CD4-positive, alpha-beta memory T cell (primary cell): ENCODE results near the gene GCDH. TPM values are rescaled to one million over a fixed set of nuclear protein-coding genes. Genes with fewer than 3 reads are reported as not detected.

Experiments used
- CTCF ChIA-PET: fragments of 350-600 bp; sonication (Branson Sonifier 250); formaldehyde crosslinking; loops from one replicate; lab custom pipeline; 2021; ENCODE audit warnings: inconsistent platforms; ENCODE audit not compliant: partially characterized antibody; lab: Charles Lee
- POLR2A ChIA-PET: fragments of 350-600 bp; sonication (Branson Sonifier 250); formaldehyde crosslinking; loops from one replicate; lab custom pipeline; 2021; ENCODE audit not compliant: partially characterized antibody; lab: Charles Lee
- DNase-seq, 5 donors: peaks; one replicate each; pipeline versions ENCODE4 v3.0.0 to v3.0.0-alpha.2; 2020 to 2022; ENCODE audit warnings: mixed read lengths in 1 of 5
- H3K27ac ChIP-seq: one replicate; pipeline ENCODE4 v1.7.0; 2013; ENCODE audit warnings: low read depth, low read length
- H3K27me3 ChIP-seq: 2 replicates; pipeline ENCODE4 v1.7.0; 2013; ENCODE audit warnings: mild to moderate bottlenecking, low read length, moderate library complexity; ENCODE audit not compliant: insufficient read depth
- H3K36me3 ChIP-seq: 2 replicates; pipeline ENCODE4 v1.7.0; 2013; ENCODE audit warnings: mild to moderate bottlenecking, low read length, moderate library complexity; ENCODE audit not compliant: insufficient read depth
- H3K4me1 ChIP-seq: 2 replicates; pipeline ENCODE4 v1.7.0; 2013; ENCODE audit warnings: mild to moderate bottlenecking, low read length, moderate library complexity; ENCODE audit not compliant: insufficient read depth
- H3K4me3 ChIP-seq, 2 donors: one replicate each; pipeline ENCODE4 v1.7.0; 2013; ENCODE audit warnings: low read length in 2 of 2, mild to moderate bottlenecking in 1 of 2
- H3K9me3 ChIP-seq, 2 donors: one replicate each; pipeline ENCODE4 v1.7.0; 2013; ENCODE audit warnings: low read length in 2 of 2, control low read depth in 1 of 2; ENCODE audit not compliant: control insufficient read depth in 1 of 2
- H3K27ac Mint-ChIP-seq, 7 donors: one replicate each; pipeline ENCODE4 v1.8.0; 2020 to 2021; ENCODE audit warnings: mixed read lengths in 7 of 7, mild to moderate bottlenecking in 6 of 7, inconsistent platforms in 3 of 7, moderate library complexity in 3 of 7
- H3K27me3 Mint-ChIP-seq, 2 donors: one replicate each; pipeline ENCODE4 v1.8.0; 2020 to 2021; ENCODE audit warnings: mixed read lengths in 2 of 2
- H3K36me3 Mint-ChIP-seq, 2 donors: one replicate each; pipeline ENCODE4 v1.8.0; 2020 to 2021; ENCODE audit warnings: mixed read lengths in 2 of 2, inconsistent platforms in 1 of 2, mild to moderate bottlenecking in 1 of 2
- H3K4me1 Mint-ChIP-seq, 4 donors: one replicate each; pipeline ENCODE4 v1.8.0; 2020 to 2021; ENCODE audit warnings: mixed read lengths in 4 of 4, mild to moderate bottlenecking in 1 of 4
- H3K4me3 Mint-ChIP-seq, 8 donors: one replicate each; pipeline ENCODE4 v1.8.0; 2020 to 2021; ENCODE audit warnings: mixed read lengths in 8 of 8, mild to moderate bottlenecking in 7 of 8, moderate library complexity in 6 of 8, inconsistent platforms in 3 of 8
- H3K9me3 Mint-ChIP-seq, 8 donors: one replicate each; pipeline ENCODE4 v1.8.0; 2020 to 2021; ENCODE audit warnings: mixed read lengths in 8 of 8, mild to moderate bottlenecking in 5 of 8, inconsistent platforms in 3 of 8, moderate library complexity in 1 of 8
- intact Hi-C: fragments of 100-400 bp; cut with micrococcal nuclease; formaldehyde crosslinking; loops from one replicate; pipeline ENCODE4 v1.15.1; 2023
- polyA plus RNA-seq, 2 donors: library from polyadenylated mRNA; unstranded; fragments of 300-500 nt; fragmentation: Illumina TruSeq; gene quantifications; one replicate each; pipeline ENCODE4 v1.2.3, GENCODE V29; 2021
- total RNA-seq, 2 experiments: library from RNA; stranded (reverse); gene quantifications; one replicate each; pipeline ENCODE4 v1.2.3, GENCODE V29; 2021

The GCDH gene
- total and polyA plus RNA-seq, 4 experiments from 2014 or later, result 16.5 to 66.1 (median 45.7) TPM

DNA sequence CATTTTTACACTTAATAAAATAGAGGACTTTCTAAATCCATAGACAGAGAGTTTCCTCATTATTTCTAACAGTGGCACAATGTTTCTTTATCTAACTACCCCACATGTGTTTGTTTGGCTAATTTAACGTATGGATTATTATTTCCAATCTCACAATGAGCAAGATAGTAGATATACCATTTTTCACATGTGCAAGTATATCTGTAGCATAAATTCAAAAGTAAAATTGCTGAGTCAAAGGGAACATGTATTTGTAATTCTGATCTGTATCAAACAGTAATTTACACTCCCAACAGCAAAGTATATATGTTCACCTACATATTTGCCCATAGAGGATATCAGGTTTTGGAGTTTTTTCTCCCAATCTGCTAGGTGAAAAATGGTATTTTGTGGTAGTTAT, 34.3 kb upstream of the GCDH start:
- Mint-ChIP-seq H3K9me3 (peaks cover 0 to 19% (median 9%) of the 10 kb centered on the region in 8 donors), H3K4me3 (no peak overlapping the region), H3K4me1 (no peaks in the 10 kb centered on the region), H3K27ac (no peak overlapping the region), H3K36me3 (no peaks in the 10 kb centered on the region), H3K27me3 (peaks cover 0 to 7% of the 10 kb centered on the region in 2 donors)
- no peaks in the 10 kb centered on the region for H3K36me3 ChIP-seq
- CTCF ChIA-PET, result interaction anchor here (1.5 kb wide), 1 partner anchor 9 kb away, joined by 7 read pairs; no protein-coding TSS in a partner anchor
- no peak for DNase-seq
- H3K4me3 ChIP-seq, result no peak overlapping the region
- intact Hi-C loops, result no loop called here
- no peaks in the 10 kb centered on the region for H3K4me1 ChIP-seq
- no peak overlapping the region for H3K27ac ChIP-seq
- H3K9me3 ChIP-seq, result no peaks in the 10 kb centered on the region
- POLR2A ChIA-PET, result no interaction called here
- no peaks in the 10 kb centered on the region for H3K27me3 ChIP-seq

- H3K9me3 ChIP-seq, result no peaks in the 10 kb centered on the region
- H3K4me1 Mint-ChIP-seq, result no peaks in the 10 kb centered on the region
- no peak for DNase-seq
- H3K4me3 Mint-ChIP-seq, result no peak overlapping the region
- H3K27me3 Mint-ChIP-seq, result peaks cover 0 to 8% of the 10 kb centered on the region in 2 donors
- no peaks in the 10 kb centered on the region for H3K27me3 ChIP-seq
- no peaks in the 10 kb centered on the region for H3K36me3 ChIP-seq
- CTCF ChIA-PET, result interaction anchor here (1.1 to 1.5 kb wide), 2 partner anchors 10 to 11 kb away, joined by 3 to 7 read pairs; no protein-coding TSS in a partner anchor
- intact Hi-C loops, result no loop called here
- POLR2A ChIA-PET, result no interaction called here
- H3K27ac Mint-ChIP-seq, result no peak overlapping the region
- H3K36me3 Mint-ChIP-seq, result no peaks in the 10 kb centered on the region
- H3K9me3 Mint-ChIP-seq, result peaks cover 0 to 19% (median 9%) of the 10 kb centered on the region in 8 donors
- no peak overlapping the region for H3K4me3 ChIP-seq
- H3K27ac ChIP-seq, result no peak overlapping the region
- no peaks in the 10 kb centered on the region for H3K4me1 ChIP-seq
These were observed 32.7 kb upstream of the GCDH start for GRCh38 chr19:12858041-12858928.

GRCh38 chr19:12859546-12859945, 31.4 kb upstream of the GCDH start:
- H3K4me1 Mint-ChIP-seq, result no peaks in the 10 kb centered on the region
- Histone ChIP-seq H3K4me3 (no peak overlapping the region), H3K9me3 (no peaks in the 10 kb centered on the region), H3K36me3 (no peaks in the 10 kb centered on the region), H3K4me1 (no peaks in the 10 kb centered on the region), H3K27me3 (no peaks in the 10 kb centered on the region), H3K27ac (no peak overlapping the region)
- peaks cover 0 to 17% (median 9%) of the 10 kb centered on the region in 8 donors for H3K9me3 Mint-ChIP-seq
- no peak for DNase-seq
- no peaks in the 10 kb centered on the region for H3K36me3 Mint-ChIP-seq
- ChIA-PET CTCF (interaction anchor here (1.2 kb wide), 1 partner anchor 12 kb away, joined by 4 read pairs; no protein-coding TSS in a partner anchor), POLR2A (no interaction called here)
- intact Hi-C loops, result no loop called here
- no peak overlapping the region for H3K4me3 Mint-ChIP-seq
- H3K27ac Mint-ChIP-seq, result no peak overlapping the region
- peaks cover 0 to 11% of the 10 kb centered on the region in 2 donors for H3K27me3 Mint-ChIP-seq

DNA sequence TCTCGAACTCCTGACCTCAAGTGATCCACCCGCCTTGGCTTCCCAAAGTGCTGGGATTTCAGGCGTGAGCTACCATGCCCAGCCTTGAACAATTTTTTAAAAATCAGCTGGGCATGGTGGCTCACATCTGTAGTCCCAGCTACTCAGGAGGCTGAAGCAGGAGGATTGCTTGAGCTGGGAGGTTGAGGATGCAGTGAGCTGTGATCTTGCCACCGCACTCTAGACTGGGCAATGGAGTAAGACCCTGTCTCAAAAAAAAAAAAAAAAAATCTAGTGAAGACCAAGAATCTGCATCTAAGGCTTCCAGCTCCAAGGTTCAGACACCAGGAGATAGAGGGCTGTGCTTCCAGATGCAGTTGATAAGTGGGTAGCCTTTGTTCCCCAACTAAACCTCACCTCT, 26.8 kb upstream of the GCDH start:
- Histone ChIP-seq H3K9me3 (no peaks in the 10 kb centered on the region), H3K27me3 (no peaks in the 10 kb centered on the region), H3K4me1 (peaks cover 8% of the 10 kb centered on the region), H3K4me3 (no peak overlapping the region), H3K27ac (no peak overlapping the region), H3K36me3 (no peaks in the 10 kb centered on the region)
- H3K36me3 Mint-ChIP-seq, result no peaks in the 10 kb centered on the region
- H3K27ac Mint-ChIP-seq, result no peak overlapping the region
- H3K27me3 Mint-ChIP-seq, result peaks cover 7 to 14% of the 10 kb centered on the region in 2 donors
- ChIA-PET POLR2A (no interaction called here), CTCF (interaction anchor here (0.7 to 1.6 kb wide), 6 partner anchors 10 to 316 kb away, joined by 3 to 6 read pairs (median 4); no protein-coding TSS in a partner anchor)
- peaks cover 5 to 13% (median 9%) of the 10 kb centered on the region in 4 donors for H3K4me1 Mint-ChIP-seq
- DNase-seq, result no peak
- intact Hi-C loops, result no loop called here
- no peak overlapping the region for H3K4me3 Mint-ChIP-seq
- no peaks in the 10 kb centered on the region for H3K9me3 Mint-ChIP-seq

DNA sequence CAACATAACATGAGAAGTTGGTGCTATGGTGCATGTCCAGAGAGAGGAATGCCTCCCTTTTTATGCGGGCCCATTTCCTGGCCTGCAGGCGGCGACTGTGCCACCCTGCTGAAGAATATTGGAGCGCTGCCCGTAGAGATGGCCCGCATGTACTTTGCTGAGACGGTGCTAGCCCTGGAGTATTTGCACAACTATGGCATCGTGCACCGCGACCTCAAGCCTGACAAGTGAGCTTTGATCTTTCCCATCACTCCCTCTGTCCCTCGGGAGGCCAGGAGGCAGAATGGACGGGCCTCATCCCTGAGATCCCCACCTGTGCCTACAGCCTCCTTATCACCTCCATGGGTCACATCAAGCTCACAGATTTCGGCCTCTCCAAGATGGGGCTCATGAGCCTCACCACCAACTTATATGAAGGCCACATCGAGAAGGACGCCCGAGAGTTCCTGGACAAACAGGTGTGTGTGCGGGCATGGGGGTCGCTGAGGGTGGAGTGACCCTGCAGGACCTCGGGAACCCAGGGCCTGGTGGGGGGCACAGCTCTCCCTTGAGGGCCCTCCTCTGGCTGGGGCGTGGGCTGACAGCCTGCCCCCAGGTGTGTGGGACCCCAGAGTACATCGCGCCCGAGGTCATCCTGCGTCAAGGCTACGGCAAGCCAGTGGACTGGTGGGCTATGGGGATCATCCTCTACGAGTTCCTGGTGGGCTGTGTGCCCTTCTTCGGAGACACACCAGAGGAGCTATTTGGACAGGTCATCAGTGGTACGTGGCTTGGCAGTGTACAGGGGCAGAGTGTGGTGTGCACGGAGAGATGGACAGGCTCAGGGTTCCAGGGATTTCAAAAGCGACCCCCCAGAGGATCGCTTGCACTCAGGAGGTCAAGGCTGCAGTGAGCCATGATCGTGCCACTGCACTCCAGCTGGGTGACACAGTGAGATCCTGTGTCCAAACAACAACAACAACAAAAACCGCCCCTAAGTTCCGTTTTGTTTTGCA, 25.9 kb upstream of the GCDH start:
- Mint-ChIP-seq H3K9me3 (no peaks in the 10 kb centered on the region), H3K27me3 (peaks cover 7 to 14% of the 10 kb centered on the region in 2 donors), H3K4me1 (peaks cover 5 to 13% (median 9%) of the 10 kb centered on the region in 4 donors), H3K27ac (no peak overlapping the region), H3K4me3 (peak overlapping the region in 2 of 8 donors; percentile 39 to 59), H3K36me3 (no peaks in the 10 kb centered on the region)
- ChIA-PET CTCF (interaction anchor here (0.9 to 1.6 kb wide), 7 partner anchors 10 to 100 kb away, joined by 4 to 6 read pairs (median 5); partner anchors contain the start of gene GCDH), POLR2A (no interaction called here)
- Histone ChIP-seq H3K27me3 (no peaks in the 10 kb centered on the region), H3K4me3 (no peak overlapping the region), H3K36me3 (no peaks in the 10 kb centered on the region), H3K9me3 (no peaks in the 10 kb centered on the region), H3K4me1 (peaks cover 8% of the 10 kb centered on the region), H3K27ac (no peak overlapping the region)
- DNase-seq, result peak in 1 of 5 donors; percentile 35
- intact Hi-C loops, result no loop called here

DNA sequence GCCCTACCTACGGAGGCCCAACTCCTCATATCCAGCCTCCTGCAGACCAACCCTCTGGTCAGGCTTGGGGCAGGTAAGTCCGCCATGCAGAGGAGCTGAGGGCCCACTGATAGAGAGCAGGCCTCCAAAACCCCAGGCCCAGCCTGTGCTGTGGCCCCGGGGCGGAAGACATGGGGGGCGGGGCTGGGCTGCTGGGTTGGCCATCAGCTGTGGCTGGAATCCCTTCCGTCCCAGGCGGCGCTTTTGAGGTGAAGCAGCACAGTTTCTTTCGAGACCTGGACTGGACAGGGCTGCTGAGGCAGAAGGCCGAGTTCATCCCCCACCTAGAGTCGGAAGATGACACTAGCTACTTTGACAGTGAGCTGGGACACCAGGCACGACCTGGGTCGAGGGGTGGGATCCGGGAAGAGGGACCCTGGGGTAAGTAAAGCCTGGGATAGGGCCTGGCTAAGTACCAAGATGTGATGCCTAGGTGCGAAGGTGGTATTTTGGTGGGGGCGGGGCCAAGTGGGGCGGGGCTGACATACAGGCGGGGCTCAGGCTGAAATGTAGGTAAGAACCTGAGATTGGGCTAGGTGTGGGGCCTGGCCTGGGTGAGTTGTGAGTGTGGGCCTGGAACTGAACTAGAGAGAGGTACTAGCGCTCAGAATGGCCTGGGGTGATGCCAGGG, 25.1 kb upstream of the GCDH start:
- no peak for DNase-seq
- H3K27ac ChIP-seq, result no peak overlapping the region
- no peaks in the 10 kb centered on the region for H3K36me3 ChIP-seq
- Mint-ChIP-seq H3K27ac (no peak overlapping the region), H3K4me3 (peak overlapping the region in 2 of 8 donors; percentile 49 to 55), H3K4me1 (peaks cover 5 to 13% (median 9%) of the 10 kb centered on the region in 4 donors), H3K9me3 (no peaks in the 10 kb centered on the region), H3K27me3 (peaks cover 7 to 12% of the 10 kb centered on the region in 2 donors), H3K36me3 (no peaks in the 10 kb centered on the region)
- no peaks in the 10 kb centered on the region for H3K27me3 ChIP-seq
- H3K4me3 ChIP-seq, result no peak overlapping the region
- intact Hi-C loops, result no loop called here
- no peaks in the 10 kb centered on the region for H3K9me3 ChIP-seq
- ChIA-PET POLR2A (no interaction called here), CTCF (no interaction called here)
- peaks cover 8% of the 10 kb centered on the region for H3K4me1 ChIP-seq
